Endothelial cell of umbilical vein (primary cell): ENCODE measurements around the gene LENEP. TPM values are rescaled to one million over a fixed set of nuclear protein-coding genes. Genes with fewer than 3 reads are reported as not detected.

Source experiments
- BruUV-seq: library from RNA; stranded (reverse); fragments of 400-500 nt; replicated peaks from 2 replicates; lab custom pipeline; 2021; lab: Mats Ljungman, UMichigan
- CTCF ChIA-PET: fragments of 300-600, 350-600 bp; sonication (Branson Sonifier 250); formaldehyde crosslinking; loops from one replicate; lab custom pipeline; 2021; ENCODE audit warnings: antibody characterized with exemption, inconsistent platforms; lab: Charles Lee
- POLR2A ChIA-PET: fragments of 300-600, 350-600 bp; sonication (Branson Sonifier 250); formaldehyde crosslinking; loops from one replicate; lab custom pipeline; 2021; ENCODE audit warnings: antibody characterized with exemption, inconsistent platforms; lab: Charles Lee
- DNase-seq: peaks from one replicate; pipeline ENCODE4 v3.0.0-alpha.2; 2011; ENCODE audit warnings: low read depth, low spot score
- FAIRE-seq: peaks from 2 replicates; lab custom pipeline; 2011; peaks lifted over from hg19 to GRCh38; lab: Jason Lieb, UNC
- H2AFZ ChIP-seq: 2 replicates; pipeline ENCODE4 v1.6.0; 2012; ENCODE audit warnings: low read depth, low read length, control low read depth, inconsistent platforms
- H3K27ac ChIP-seq: 2 replicates; pipeline ENCODE4 v1.5.1; 2011; ENCODE audit warnings: low read depth, mild to moderate bottlenecking, control low read depth, low read length, moderate library complexity; ENCODE audit not compliant: insufficient read depth
- H3K27me3 ChIP-seq, 2 experiments: 2 replicates each; pipeline versions ENCODE4 v1.6.0 to v1.6.1; 2011; ENCODE audit warnings: low read length in 2 of 2, mixed read lengths in 1 of 2; ENCODE audit not compliant: control insufficient read depth in 2 of 2, insufficient read depth in 2 of 2
- H3K36me3 ChIP-seq, 2 experiments: 2 replicates in 1 of 2; 3 replicates in 1 of 2; pipeline ENCODE4 v1.5.1; 2011; ENCODE audit warnings: low read length in 2 of 2, mild to moderate bottlenecking in 1 of 2, moderate library complexity in 1 of 2; ENCODE audit not compliant: control insufficient read depth in 2 of 2, insufficient read depth in 2 of 2; ENCODE audit errors: extremely low read depth in 1 of 2
- H3K4me1 ChIP-seq: 3 replicates; pipeline ENCODE4 v1.5.1; 2011; ENCODE audit warnings: mild to moderate bottlenecking, low read length; ENCODE audit not compliant: control insufficient read depth, insufficient read depth; ENCODE audit errors: extremely low read depth
- H3K4me2 ChIP-seq: 2 replicates; pipeline ENCODE4 v1.6.1; 2011; ENCODE audit warnings: low read length, control low read depth, mixed read lengths; ENCODE audit not compliant: insufficient read depth
- H3K4me3 ChIP-seq, 3 experiments: fragments of 200-600 bp in 1 of 3; sonication (generic), shearing (Covaris generic) in 1 of 3; replicated peaks in 1 of 3; 2 replicates each; pipeline ENCODE4 v1.5.1; 2011 to 2016; ENCODE audit warnings: control low read depth in 3 of 3, low read length in 3 of 3, mild to moderate bottlenecking in 2 of 3, inconsistent platforms in 1 of 3, low read depth in 1 of 3, moderate library complexity in 1 of 3; ENCODE audit not compliant: insufficient read depth in 1 of 3
- H3K79me2 ChIP-seq: 2 replicates; pipeline ENCODE4 v1.6.0; 2012; ENCODE audit warnings: low read length, inconsistent platforms; ENCODE audit not compliant: control insufficient read depth, insufficient read depth
- H3K9ac ChIP-seq: replicated peaks from 2 replicates; pipeline ENCODE3; 2011; ENCODE audit warnings: low read length, control low read depth; ENCODE audit not compliant: insufficient read depth; ENCODE audit errors: extremely low read depth
- H3K9me1 ChIP-seq: replicated peaks from 3 replicates; pipeline ENCODE4 v1.6.0; 2011; ENCODE audit warnings: mild to moderate bottlenecking, low read length; ENCODE audit not compliant: control insufficient read depth, insufficient read depth; ENCODE audit errors: extremely low read depth
- H3K9me3 ChIP-seq: replicated peaks from 2 replicates; pipeline ENCODE4 v1.5.1; 2012; ENCODE audit warnings: low read length, inconsistent platforms; ENCODE audit not compliant: control insufficient read depth, insufficient read depth
- H4K20me1 ChIP-seq: replicated peaks from 2 replicates; pipeline ENCODE3; 2011; ENCODE audit warnings: mild to moderate bottlenecking, low read length; ENCODE audit not compliant: control insufficient read depth, insufficient read depth; ENCODE audit errors: extremely low read depth
- CTCF ChIP-seq, 2 donors: IDR thresholded peaks; 1 replicate in 1 of 2; 2 replicates in 1 of 2; pipeline ENCODE4 v1.5.1; 2011; ENCODE audit warnings: low read length in 2 of 2, mild to moderate bottlenecking in 2 of 2, moderate library complexity in 2 of 2, control low read depth in 1 of 2, inconsistent platforms in 1 of 2, low read depth in 1 of 2; ENCODE audit not compliant: insufficient read depth in 1 of 2; ENCODE audit errors: extremely low read depth in 1 of 2
- EZH2 ChIP-seq: IDR thresholded peaks from 2 replicates; pipeline ENCODE4 v1.6.1; 2012; ENCODE audit warnings: borderline replicate concordance, low read depth, mild to moderate bottlenecking, moderate library complexity, low read length, inconsistent platforms; ENCODE audit not compliant: severe bottlenecking
- FOS ChIP-seq: IDR thresholded peaks from 2 replicates; pipeline ENCODE4 v1.6.1; 2011; ENCODE audit warnings: mild to moderate bottlenecking, low read length, moderate library complexity, borderline replicate concordance; ENCODE audit not compliant: insufficient read depth
- GATA2 ChIP-seq: IDR thresholded peaks from 2 replicates; pipeline ENCODE4 v1.7.0; 2011; ENCODE audit warnings: low read depth, mild to moderate bottlenecking, moderate library complexity, mixed read lengths, low read length; ENCODE audit not compliant: insufficient read length, insufficient read depth
- JUN ChIP-seq: IDR thresholded peaks from 2 replicates; pipeline ENCODE4 v1.6.1; 2011; ENCODE audit warnings: borderline replicate concordance, low read depth; ENCODE audit not compliant: insufficient read length, insufficient read depth
- MAX ChIP-seq: IDR thresholded peaks from 2 replicates; pipeline ENCODE4 v1.6.1; 2011; ENCODE audit not compliant: insufficient read depth, insufficient read length
- MYC ChIP-seq: IDR thresholded peaks from one replicate; pipeline ENCODE4 v1.6.1; 2011; ENCODE audit warnings: mild to moderate bottlenecking, low read depth, low read length
- POLR2A ChIP-seq: IDR thresholded peaks from 2 replicates; pipeline ENCODE4 v1.6.1; 2012; ENCODE audit warnings: low read depth, mild to moderate bottlenecking, control low read depth, low read length
- POLR2AphosphoS5 ChIP-seq: IDR thresholded peaks from 2 replicates; pipeline ENCODE4 v1.6.1; 2012; ENCODE audit warnings: low read depth, mild to moderate bottlenecking, control low read depth, low read length, moderate library complexity; ENCODE audit not compliant: insufficient read depth
- dilution Hi-C: fragments of 300-500 bp; cut with MboI; formaldehyde crosslinking; loops from one replicate; pipeline ENCODE4 v1.15.0; 2019; ENCODE audit warnings: low sequenced_read_pairs; ENCODE audit not compliant: extremely low pct_ligation_motif_present
- intact Hi-C: fragments of 100-400 bp; cut with micrococcal nuclease; formaldehyde crosslinking; loops from one replicate; pipeline ENCODE4 v1.10.0; 2022
- polyA plus RNA-seq, 4 experiments: library from polyadenylated mRNA; depleted of rRNA in 3 of 4; stranded (reverse) in 3 of 4; unstranded in 1 of 4; fragments of >200 nt; gene quantifications; 2 replicates each; pipeline versions ENCODE4 v1.2.1 to v1.2.3, GENCODE V29; 2011 to 2012; ENCODE audit warnings: missing spikeins in 1 of 4
- total RNA-seq: library from RNA; stranded (reverse); gene quantifications from 2 replicates; pipeline ENCODE4 v1.2.3, GENCODE V29; 2021

Gene LENEP
- total and polyA plus RNA-seq, 2 donors (not counting 3 experiments of a cell fraction or from before 2014, with no cell fraction given) = 0.64 TPM; not detected in 1

GRCh38 chr1:155010211-155010918 lies 17.0 kb downstream of the LENEP start:
- TF ChIP-seq JUN (no peak), POLR2AphosphoS5 (no peak), CTCF (IDR thresholded peaks at IDR 0.05; ENCODE audit: extremely low read depth in 1 of 2, insufficient read depth in 1 of 2, low read depth in 1 of 2, low read length in 2 of 2) (no peak), GATA2 (no peak), EZH2 (no peak), MYC (no peak), POLR2A (no peak), MAX (no peak), FOS (no peak)
- H2AFZ ChIP-seq = no peak overlapping the region
- no peak overlapping the region for H3K9ac ChIP-seq
- dilution Hi-C loops = no loop called here
- no peaks in the 10 kb centered on the region for H3K9me3 ChIP-seq
- no peaks in the 10 kb centered on the region for H4K20me1 ChIP-seq
- FAIRE-seq = no peak
- H3K79me2 ChIP-seq = peaks cover 8% of the 10 kb centered on the region
- intact Hi-C loops = no loop called here
- ChIA-PET CTCF (interaction anchor here (0.6 kb wide), 1 partner anchor 47 kb away, joined by 5 read pairs; no protein-coding TSS in a partner anchor), POLR2A (interaction anchor here (0.6 kb wide), 1 partner anchor 9 kb away, joined by 6 read pairs; no protein-coding TSS in a partner anchor)
- BruUV-seq = no TSS peak
- H3K4me3 ChIP-seq = no peak overlapping the region
- peaks cover 2% of the 10 kb centered on the region for H3K4me1 ChIP-seq
- no peak overlapping the region for H3K27ac ChIP-seq
- H3K27me3 ChIP-seq = no peaks in the 10 kb centered on the region
- no peaks in the 10 kb centered on the region for H3K9me1 ChIP-seq
- no peak overlapping the region for H3K4me2 ChIP-seq
- no peak for DNase-seq
- peaks cover 0 to 6% of the 10 kb centered on the region in 2 experiments for H3K36me3 ChIP-seq
